Motor neuron (in vitro differentiated cells): ENCODE data around the gene PDPR. TPM values are rescaled to one million over a fixed set of nuclear protein-coding genes. Genes with fewer than 3 reads are reported as not detected.
"Not testable (repeated sequence)": the region's sequence is repeated elsewhere in the genome, so short reads cannot be mapped to it uniquely, and the experiment has no call there.

Experiments
- ATAC-seq, 8 experiments: fragments of 200-7000 bp; cut with Tn5 transposase; replicated peaks in 6 of 8; 2 replicates each; pipeline ENCODE4 v1.8.0; 2021; ENCODE audit warnings: mild to moderate bottlenecking in 8 of 8, moderate library complexity in 8 of 8
- H3K27ac ChIP-seq, 2 donors: fragments of 250-450 bp; sonication (Bioruptor Pico); 2 replicates each; pipeline ENCODE4 v1.9.0; 2021; ENCODE audit warnings: antibody characterized with exemption in 2 of 2, mild to moderate bottlenecking in 2 of 2, moderate library complexity in 1 of 2
- H3K4me1 ChIP-seq, 2 donors: fragments of 250-450 bp; sonication (Bioruptor Pico); replicated peaks in 1 of 2; 2 replicates each; pipeline ENCODE4 v1.6.1; 2021; ENCODE audit warnings: antibody characterized with exemption in 2 of 2, mild to moderate bottlenecking in 2 of 2, moderate library complexity in 1 of 2
- H3K4me3 ChIP-seq, 5 donors: fragments of 250-450 bp; sonication (Bioruptor Pico); 2 replicates each; pipeline ENCODE4 v1.9.0; 2021; ENCODE audit warnings: antibody characterized with exemption in 5 of 5, mild to moderate bottlenecking in 5 of 5, moderate library complexity in 4 of 5
- WGBS, 10 experiments: fragments of 450-650 bp; shearing (Covaris generic); methylation state at CpG; one replicate each; pipeline ENCODE4 v1.0.0; 2022; 5-methylcytosine and 5-hydroxymethylcytosine counted together
- in situ Hi-C, 9 experiments: fragments of 400-800 bp; cut with MboI; loops; one replicate each; pipeline ENCODE4 v1.15.0; 2021; ENCODE audit warnings: low sequenced_read_pairs in 9 of 9, low pct_unique_long_range_greater_than_20kb in 2 of 9; ENCODE audit not compliant: unreplicated experiment in 9 of 9
- total RNA-seq, 8 experiments: library from RNA; unstranded; fragments of 300-600 nt; gene quantifications; 2 replicates each; pipeline versions ENCODE4 v1.2.3 to v1.2.4, GENCODE V29; 2022

The PDPR gene
- total RNA-seq, 8 experiments from 2014 or later, result 11.2 to 49.0 (median 16.1) TPM

- H3K27ac ChIP-seq, result no peak overlapping the region
Observed at GRCh38 chr16:70158261-70158939, 44.3 kb downstream of the PDPR start.

GRCh38 chr16:70159355-70160348, 45.5 kb downstream of the PDPR start:
- Histone ChIP-seq H3K4me1 (peaks cover 0 to 2% of the 10 kb centered on the region in 2 donors), H3K27ac (no peak overlapping the region), H3K4me3 (no peak overlapping the region)
- in situ Hi-C loops, result loop anchor here in 1 of 9 experiments (25.0 kb wide), 1 partner anchor 103 kb away; the partner anchor contains the start of gene EXOSC6
- WGBS, 10 experiments, result 42 to 97% (median 81%) methylated on average over 2 to 9 of the region's 9 CpGs
- ATAC-seq, result no peak

More at GRCh38 chr16:70158261-70158939, 44.3 kb downstream of the PDPR start:
- in situ Hi-C loops, result loop anchor here in 1 of 9 experiments (25.0 kb wide), 1 partner anchor 104 kb away; the partner anchor contains the start of gene EXOSC6
- ATAC-seq, result no peak
- WGBS, 10 experiments, result 51 to 95% (median 75%) methylated on average over 5 to 7 of the region's 7 CpGs; no CpG with 5 or more reads in 1 of the 10 experiments
- peaks cover 0 to 1% of the 10 kb centered on the region in 2 donors for H3K4me1 ChIP-seq
- H3K4me3 ChIP-seq, result no peak overlapping the region

- H3K27ac ChIP-seq, result no peak overlapping the region
- in situ Hi-C loops, result loop anchor here in 1 of 9 experiments (25.0 kb wide), 1 partner anchor 102 kb away; the partner anchor contains the start of gene EXOSC6
- ATAC-seq, result no peak
- H3K4me3 ChIP-seq, result no peak overlapping the region
- peaks cover 0 to 2% of the 10 kb centered on the region in 2 donors for H3K4me1 ChIP-seq
- 81 to 100% (median 96%) methylated on average over 1 to 6 of the region's 6 CpGs for whole genome bisulfite sequencing, 10 experiments
Observed at GRCh38 chr16:70160388-70160787, 46.3 kb downstream of the PDPR start.

- in situ Hi-C loops, result loop anchor here in 1 of 9 experiments (25.0 kb wide), 1 partner anchor 101 kb away; the partner anchor contains the start of gene EXOSC6
- WGBS, 10 experiments, result 92 to 100% (median 98%) methylated on average over 1 to 6 of the region's 6 CpGs; no CpG with 5 or more reads in 1 of the 10 experiments
- Histone ChIP-seq H3K4me1 (peaks cover 0 to 2% of the 10 kb centered on the region in 2 donors), H3K27ac (no peak overlapping the region), H3K4me3 (no peak overlapping the region)
- no peak for ATAC-seq
Observed at GRCh38 chr16:70160821-70161220, 46.7 kb downstream of the PDPR start.

GRCh38 chr16:70161350-70161749, 47.2 kb downstream of the PDPR start:
- in situ Hi-C loops, result loop anchor here in 1 of 9 experiments (25.0 kb wide), 1 partner anchor 101 kb away; the partner anchor contains the start of gene EXOSC6
- 68 to 98% (median 86%) methylated on average over 1 to 6 of the region's 6 CpGs; no CpG with 5 or more reads in 1 of the 10 experiments for WGBS, 10 experiments

GRCh38 chr16:70162041-70162451, 47.9 kb downstream of the PDPR start:
- peak in 6 of 8 experiments; percentile 11 to 60 (median 26) for ATAC-seq
- Histone ChIP-seq H3K4me1 (peaks cover 0 to 2% of the 10 kb centered on the region in 2 donors), H3K4me3 (no peak overlapping the region), H3K27ac (no peak overlapping the region)
- in situ Hi-C loops, result loop anchor here in 1 of 9 experiments (25.0 kb wide), 1 partner anchor 100 kb away; the partner anchor contains the start of gene EXOSC6
- WGBS, 10 experiments, result 32 to 84% (median 57%) methylated on average over 1 to 7 of the region's 7 CpGs

More at GRCh38 chr16:70161350-70161749, 47.2 kb downstream of the PDPR start:
- ATAC-seq, result no peak
- Histone ChIP-seq H3K27ac (no peak overlapping the region), H3K4me1 (peaks cover 0 to 2% of the 10 kb centered on the region in 2 donors), H3K4me3 (no peak overlapping the region)

- H3K4me1 ChIP-seq, result peaks cover 0 to 2% of the 10 kb centered on the region in 2 donors
- H3K27ac ChIP-seq, result no peak overlapping the region
- ATAC-seq, result peak in 3 of 8 experiments; percentile 16 to 51 (median 44)
- 17 to 83% (median 72%) methylated on average over 1 to 6 of the region's 10 CpGs; no CpG with 5 or more reads in 4 of the 10 experiments for WGBS, 10 experiments
- in situ Hi-C loops, result loop anchor here in 1 of 9 experiments (25.0 kb wide), 1 partner anchor 99 kb away; the partner anchor contains the start of gene EXOSC6
- H3K4me3 ChIP-seq, result no peak overlapping the region
Observed at GRCh38 chr16:70163596-70163995, 49.5 kb downstream of the PDPR start.

- H3K4me1 ChIP-seq, H3K27ac ChIP-seq, H3K4me3 ChIP-seq: not testable (repeated sequence)
- WGBS, 10 experiments, result no CpG with 5 or more reads among the region's 10 CpGs
- in situ Hi-C loops, result loop anchor here in 1 of 9 experiments (25.0 kb wide), 1 partner anchor 96 kb away; the partner anchor contains the start of gene EXOSC6
- peak in 5 of 8 experiments; percentile 19 to 93 (median 76) for ATAC-seq
Observed at GRCh38 chr16:70166688-70167087, 52.6 kb downstream of the PDPR start.

GRCh38 chr16:70173212-70173837, 59.2 kb downstream of the PDPR start, which contains the start of gene CLEC18C:
Gene CLEC18C, plus strand, starts transcription at chr16:70173787. Its CDS starts 492 bp downstream, at chr16:70174279.
- H3K4me1 ChIP-seq, H3K4me3 ChIP-seq, H3K27ac ChIP-seq: not testable (repeated sequence)
- ATAC-seq, result peak in 1 of 8 experiments; percentile 1
- WGBS, 10 experiments, result no CpG with 5 or more reads among the region's 21 CpGs
- in situ Hi-C loops, result loop anchor here in 1 of 9 experiments (25.0 kb wide), 1 partner anchor 89 kb away; the partner anchor contains the start of gene EXOSC6

GRCh38 chr16:70173916-70174315, 59.8 kb downstream of the PDPR start:
- WGBS, 10 experiments, result no CpG with 5 or more reads among the region's 15 CpGs
- H3K4me3 ChIP-seq, H3K27ac ChIP-seq, H3K4me1 ChIP-seq: not testable (repeated sequence)
- in situ Hi-C loops, result loop anchor here in 1 of 9 experiments (25.0 kb wide), 1 partner anchor 88 kb away; the partner anchor contains the start of gene EXOSC6
- ATAC-seq, result peak in 6 of 8 experiments; percentile 59 to 97 (median 92)

GRCh38 chr16:70174387-70174932, 60.3 kb downstream of the PDPR start:
- peak in 6 of 8 experiments; percentile 20 to 43 (median 25) for ATAC-seq
- not testable (repeated sequence) for H3K4me3 ChIP-seq, H3K4me1 ChIP-seq, H3K27ac ChIP-seq
- no CpG with 5 or more reads among the region's 21 CpGs for WGBS, 10 experiments
- in situ Hi-C loops, result loop anchor here in 1 of 9 experiments (25.0 kb wide), 1 partner anchor 88 kb away; the partner anchor contains the start of gene EXOSC6
